ENCODE results near the gene HSFY2. TPM values are rescaled to one million over a fixed set of nuclear protein-coding genes. Genes with fewer than 3 reads are reported as not detected.
"Not testable (repeated sequence)": the region's sequence is repeated elsewhere in the genome, so short reads cannot be mapped to it uniquely, and the experiment has no call there.

Gene HSFY2
- total RNA-seq (2014; rRNA removed; shearing (Covaris generic)) (not detected in 2 replicates), polyA plus RNA-seq (2016; fragmentation: Nextera tagmentation; extraction: Ambion mirVana) (not detected in 2 replicates)
- long read RNA-seq, result 0 reads

- H3K79me2 ChIP-seq (replicated peaks; ENCODE audit: insufficient read depth); H3K4me3 ChIP-seq; H3K27me3 ChIP-seq (ENCODE audit: insufficient read depth); H3K9me3 Mint-ChIP-seq; H3K4me3 Mint-ChIP-seq; H2AFZ ChIP-seq; ATAC-seq; DNase-seq (ENCODE audit: low spot score); H3F3A ChIP-seq (replicated peaks; ENCODE audit: low read depth); H4K20me1 ChIP-seq (replicated peaks; ENCODE audit: insufficient read depth); H3K27ac ChIP-seq (ENCODE audit: low read depth); H3K9me2 ChIP-seq (ENCODE audit: insufficient read depth); H3K36me3 Mint-ChIP-seq (ENCODE audit: low read depth); H3K36me3 ChIP-seq (ENCODE audit: insufficient read depth); H3K4me2 ChIP-seq; H3K4me1 ChIP-seq (ENCODE audit: insufficient read depth); H3K27me3 Mint-ChIP-seq (ENCODE audit: insufficient read depth, low read depth, poor library complexity); H3K4me1 Mint-ChIP-seq; H3K27ac Mint-ChIP-seq: not testable (repeated sequence)
Observed at GRCh38 chrY:18773635-18774034, at the start of gene HSFY2. Gene HSFY2 (minus strand): TSS chrY:18773735. CDS start chrY:18773618, 117 bp downstream.

- H3K4me3 Mint-ChIP-seq; H3K4me1 Mint-ChIP-seq; H3K27me3 Mint-ChIP-seq (ENCODE audit: insufficient read depth, low read depth, poor library complexity); H3K79me2 ChIP-seq (replicated peaks; ENCODE audit: insufficient read depth); H3K9me3 Mint-ChIP-seq; H3K27ac ChIP-seq (ENCODE audit: low read depth); H2AFZ ChIP-seq; H3F3A ChIP-seq (replicated peaks; ENCODE audit: low read depth); H3K4me1 ChIP-seq (ENCODE audit: insufficient read depth); DNase-seq (ENCODE audit: low spot score); H3K36me3 ChIP-seq (ENCODE audit: insufficient read depth); ATAC-seq; H4K20me1 ChIP-seq (replicated peaks; ENCODE audit: insufficient read depth); H3K27me3 ChIP-seq (ENCODE audit: insufficient read depth); H3K9me2 ChIP-seq (ENCODE audit: insufficient read depth); H3K36me3 Mint-ChIP-seq (ENCODE audit: low read depth); H3K27ac Mint-ChIP-seq; H3K4me2 ChIP-seq; H3K4me3 ChIP-seq: not testable (repeated sequence)
Observed at GRCh38 chrY:18815751-18816150, 42.2 kb upstream of the HSFY2 start.

- not testable (repeated sequence) for H3K36me3 ChIP-seq (ENCODE audit: insufficient read depth); H3F3A ChIP-seq (replicated peaks; ENCODE audit: low read depth); H3K27ac Mint-ChIP-seq; H3K4me1 Mint-ChIP-seq; DNase-seq (ENCODE audit: low spot score); H3K27ac ChIP-seq (ENCODE audit: low read depth); ATAC-seq; H3K9me2 ChIP-seq (ENCODE audit: insufficient read depth); H4K20me1 ChIP-seq (replicated peaks; ENCODE audit: insufficient read depth); H3K4me3 ChIP-seq; H3K4me1 ChIP-seq (ENCODE audit: insufficient read depth); H2AFZ ChIP-seq; H3K9me3 Mint-ChIP-seq; H3K27me3 ChIP-seq (ENCODE audit: insufficient read depth); H3K4me2 ChIP-seq; H3K79me2 ChIP-seq (replicated peaks; ENCODE audit: insufficient read depth); H3K36me3 Mint-ChIP-seq (ENCODE audit: low read depth); H3K27me3 Mint-ChIP-seq (ENCODE audit: insufficient read depth, low read depth, poor library complexity); H3K4me3 Mint-ChIP-seq
Observed at GRCh38 chrY:18788757-18789406, 15.3 kb upstream of the HSFY2 start.

- ATAC-seq, result peak; percentile 59
- DNase-seq (ENCODE audit: low spot score); H3K27ac Mint-ChIP-seq: not testable (repeated sequence)
Observed at GRCh38 chrY:18754077-18754476, 19.5 kb downstream of the HSFY2 start.

DNA sequence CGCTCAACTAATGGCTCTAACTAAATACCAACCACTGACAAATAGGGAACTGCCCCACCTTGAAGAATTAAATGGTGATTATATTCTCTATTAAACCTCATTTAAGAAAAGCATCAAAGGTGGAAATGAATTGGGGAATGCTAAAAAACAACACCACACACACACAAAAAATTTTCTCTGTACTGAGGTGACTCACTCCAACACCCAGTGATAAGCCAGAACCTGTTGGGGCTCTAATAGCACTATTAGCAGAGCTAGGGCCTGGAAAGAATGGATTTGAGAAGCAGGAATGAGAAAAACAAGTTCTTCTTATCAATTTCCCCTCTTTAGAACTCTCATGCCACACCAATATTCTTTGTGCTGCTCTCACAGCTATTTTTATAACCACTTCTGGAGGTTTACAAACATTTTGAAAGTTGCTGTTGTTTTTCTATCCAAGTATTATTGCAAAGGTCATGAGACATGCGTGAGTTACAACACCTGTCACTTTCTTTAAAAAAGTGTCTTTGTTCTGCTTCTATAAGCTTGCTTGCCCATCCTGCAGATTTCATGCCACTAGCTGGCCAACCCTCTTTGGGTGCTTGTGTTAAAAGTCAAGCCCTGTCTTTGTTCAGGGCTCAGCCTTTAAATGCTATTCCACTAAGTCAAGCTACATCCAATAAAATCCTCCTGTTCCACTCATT, 20.3 kb downstream of the HSFY2 start:
- H3K4me1 Mint-ChIP-seq; H3K9me2 ChIP-seq (ENCODE audit: insufficient read depth); H3F3A ChIP-seq (replicated peaks; ENCODE audit: low read depth); H3K4me2 ChIP-seq; H3K4me3 ChIP-seq; H3K27me3 Mint-ChIP-seq (ENCODE audit: insufficient read depth, low read depth, poor library complexity); H3K36me3 Mint-ChIP-seq (ENCODE audit: low read depth); H3K4me3 Mint-ChIP-seq; H2AFZ ChIP-seq; H3K27ac ChIP-seq (ENCODE audit: low read depth); H3K79me2 ChIP-seq (replicated peaks; ENCODE audit: insufficient read depth); H3K9me3 Mint-ChIP-seq; H3K27me3 ChIP-seq (ENCODE audit: insufficient read depth); H3K36me3 ChIP-seq (ENCODE audit: insufficient read depth); DNase-seq (ENCODE audit: low spot score); ATAC-seq; H3K4me1 ChIP-seq (ENCODE audit: insufficient read depth); H3K27ac Mint-ChIP-seq; H4K20me1 ChIP-seq (replicated peaks; ENCODE audit: insufficient read depth): not testable (repeated sequence)

More at GRCh38 chrY:18754077-18754476, 19.5 kb downstream of the HSFY2 start:
- not testable (repeated sequence) for H3K9me2 ChIP-seq (ENCODE audit: insufficient read depth); H3K79me2 ChIP-seq (replicated peaks; ENCODE audit: insufficient read depth); H4K20me1 ChIP-seq (replicated peaks; ENCODE audit: insufficient read depth); H3K36me3 ChIP-seq (ENCODE audit: insufficient read depth); H3K36me3 Mint-ChIP-seq (ENCODE audit: low read depth); H3F3A ChIP-seq (replicated peaks; ENCODE audit: low read depth); H2AFZ ChIP-seq; H3K4me2 ChIP-seq; H3K27me3 Mint-ChIP-seq (ENCODE audit: insufficient read depth, low read depth, poor library complexity); H3K4me1 ChIP-seq (ENCODE audit: insufficient read depth); H3K27me3 ChIP-seq (ENCODE audit: insufficient read depth); H3K9me3 Mint-ChIP-seq; H3K4me1 Mint-ChIP-seq; H3K27ac ChIP-seq (ENCODE audit: low read depth); H3K4me3 Mint-ChIP-seq; H3K4me3 ChIP-seq

- not testable (repeated sequence) for H2AFZ ChIP-seq; H3K27ac Mint-ChIP-seq; H4K20me1 ChIP-seq (replicated peaks; ENCODE audit: insufficient read depth); DNase-seq (ENCODE audit: low spot score); H3K4me1 ChIP-seq (ENCODE audit: insufficient read depth); H3K36me3 ChIP-seq (ENCODE audit: insufficient read depth); H3K4me3 ChIP-seq; H3K27ac ChIP-seq (ENCODE audit: low read depth); H3K36me3 Mint-ChIP-seq (ENCODE audit: low read depth); H3F3A ChIP-seq (replicated peaks; ENCODE audit: low read depth); H3K9me2 ChIP-seq (ENCODE audit: insufficient read depth); ATAC-seq; H3K4me3 Mint-ChIP-seq; H3K27me3 ChIP-seq (ENCODE audit: insufficient read depth); H3K4me1 Mint-ChIP-seq; H3K27me3 Mint-ChIP-seq (ENCODE audit: insufficient read depth, low read depth, poor library complexity); H3K4me2 ChIP-seq; H3K79me2 ChIP-seq (replicated peaks; ENCODE audit: insufficient read depth); H3K9me3 Mint-ChIP-seq
Observed at GRCh38 chrY:18723714-18724113, 49.8 kb downstream of the HSFY2 start.

Data from GM23338 (cell line).